ENCODE data around the gene SLC34A3.

The SLC34A3 gene

GRCh38 chr9:137264067-137264466 is 33.4 kb downstream of the SLC34A3 start:
- TF ChIP-seq CTCF (IDR thresholded peaks at IDR 0.05; ENCODE audit: control insufficient read depth, insufficient read depth, low read depth, low read length, missing control alignments) = no peak
- no peak overlapping the region for H3K4me3 ChIP-seq (ENCODE audit: control insufficient read depth, low read depth, low read length)
- no peak for DNase-seq (ENCODE audit: low read depth)

DNA sequence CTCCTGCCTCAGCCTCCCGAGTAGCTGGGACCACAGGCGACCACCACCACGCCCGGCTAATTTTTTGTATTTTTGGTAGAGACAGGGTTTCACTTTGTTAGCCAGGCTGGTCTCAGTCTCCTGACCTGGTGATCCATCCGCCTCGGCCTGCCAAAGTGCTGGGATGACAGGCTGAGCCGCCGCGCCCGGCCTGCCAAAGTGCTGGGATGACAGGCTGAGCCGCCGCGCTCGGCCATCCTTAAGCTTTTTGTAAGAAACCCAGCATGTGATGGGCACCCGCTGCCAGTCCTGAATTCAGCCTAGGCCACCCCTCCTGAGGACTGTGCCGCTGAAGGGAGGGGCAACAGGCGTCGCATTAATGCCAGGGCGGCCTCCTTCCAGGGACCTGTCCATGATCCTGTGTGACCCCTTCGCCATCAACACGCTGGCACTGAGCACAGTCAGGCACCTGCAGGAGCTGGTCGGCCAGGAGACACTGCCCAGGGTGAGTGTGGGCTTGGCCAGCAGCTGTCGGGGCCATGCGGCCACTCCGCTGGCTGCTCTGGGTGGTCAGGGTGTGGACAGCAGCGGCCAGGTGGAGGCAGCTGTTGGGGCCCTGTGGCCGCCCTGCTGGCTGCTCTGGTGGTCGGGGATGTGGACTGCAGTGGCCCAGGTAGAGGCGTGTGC is 34.9 kb downstream of the SLC34A3 start:
- DNase-seq (ENCODE audit: low read depth) = no peak
- no peak for TF ChIP-seq CTCF (IDR thresholded peaks at IDR 0.05; ENCODE audit: control insufficient read depth, insufficient read depth, low read depth, low read length, missing control alignments)
- H3K4me3 ChIP-seq (ENCODE audit: control insufficient read depth, low read depth, low read length) = no peak overlapping the region

DNA sequence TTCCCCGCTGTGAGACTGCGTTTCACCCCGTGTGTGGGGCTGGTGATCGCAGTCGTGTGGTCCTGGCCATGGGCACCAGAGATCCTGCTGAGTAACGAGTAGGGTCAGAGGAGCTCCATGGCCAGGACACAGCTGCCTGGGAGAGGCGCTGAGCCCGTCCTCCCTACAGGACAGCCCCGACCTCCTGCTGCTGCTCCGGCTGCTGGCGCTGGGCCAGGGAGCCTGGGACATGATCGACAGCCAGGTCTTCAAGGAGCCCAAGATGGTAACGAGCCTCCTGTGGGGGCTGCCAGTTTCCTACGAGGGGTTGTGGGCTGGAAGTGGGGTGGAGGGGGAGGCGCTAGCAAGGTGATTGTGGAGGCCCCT is 35.4 kb downstream of the SLC34A3 start:
- no peak for DNase-seq (ENCODE audit: low read depth)
- no peak for TF ChIP-seq CTCF (IDR thresholded peaks at IDR 0.05; ENCODE audit: control insufficient read depth, insufficient read depth, low read depth, low read length, missing control alignments)
- H3K4me3 ChIP-seq (ENCODE audit: control insufficient read depth, low read depth, low read length) = no peak overlapping the region

DNA sequence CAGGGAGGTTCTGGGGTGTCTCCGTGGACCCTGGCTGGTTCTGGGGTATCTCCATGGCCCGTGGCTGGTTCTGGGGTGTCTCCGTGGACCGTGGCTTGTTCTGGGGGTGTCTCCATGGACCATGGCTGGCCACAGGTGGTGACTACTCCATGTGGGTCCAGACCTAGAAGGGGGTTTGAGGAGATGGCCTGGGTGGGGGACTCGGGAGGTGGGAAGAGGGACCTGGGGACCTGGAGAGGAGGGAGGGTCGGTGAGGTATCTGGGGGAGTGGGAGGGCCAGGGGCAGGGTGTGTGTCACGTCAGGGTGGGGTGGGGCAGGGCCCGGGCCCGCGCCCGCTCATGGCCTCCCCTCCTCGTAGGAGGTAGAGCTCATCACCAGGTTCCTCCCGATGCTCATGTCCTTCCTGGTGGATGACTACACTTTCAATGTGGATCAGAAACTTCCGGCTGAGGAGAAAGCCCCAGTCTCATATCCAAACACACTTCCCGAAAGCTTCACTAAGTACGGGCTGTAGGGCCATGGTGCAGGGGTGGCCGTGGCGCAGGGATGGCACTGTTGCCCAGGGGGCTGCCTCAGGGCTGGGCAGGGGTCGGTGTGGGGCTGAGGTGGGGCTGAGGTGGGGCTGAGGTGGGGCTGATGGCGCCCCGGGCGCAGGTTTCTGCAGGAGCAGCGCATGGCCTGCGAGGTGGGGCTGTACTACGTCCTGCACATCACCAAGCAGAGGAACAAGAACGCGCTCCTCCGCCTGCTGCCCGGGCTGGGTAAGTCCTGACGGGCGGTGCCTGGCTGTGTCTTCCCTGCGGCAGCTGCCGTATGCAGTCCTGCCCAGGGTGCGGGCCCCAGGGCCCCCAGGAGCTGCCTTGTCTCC is 36.1 kb downstream of the SLC34A3 start:
- no peak for DNase-seq (ENCODE audit: low read depth)
- TF ChIP-seq CTCF (IDR thresholded peaks at IDR 0.05; ENCODE audit: control insufficient read depth, insufficient read depth, low read depth, low read length, missing control alignments) = no peak
- no peak overlapping the region for H3K4me3 ChIP-seq (ENCODE audit: control insufficient read depth, low read depth, low read length)

DNA sequence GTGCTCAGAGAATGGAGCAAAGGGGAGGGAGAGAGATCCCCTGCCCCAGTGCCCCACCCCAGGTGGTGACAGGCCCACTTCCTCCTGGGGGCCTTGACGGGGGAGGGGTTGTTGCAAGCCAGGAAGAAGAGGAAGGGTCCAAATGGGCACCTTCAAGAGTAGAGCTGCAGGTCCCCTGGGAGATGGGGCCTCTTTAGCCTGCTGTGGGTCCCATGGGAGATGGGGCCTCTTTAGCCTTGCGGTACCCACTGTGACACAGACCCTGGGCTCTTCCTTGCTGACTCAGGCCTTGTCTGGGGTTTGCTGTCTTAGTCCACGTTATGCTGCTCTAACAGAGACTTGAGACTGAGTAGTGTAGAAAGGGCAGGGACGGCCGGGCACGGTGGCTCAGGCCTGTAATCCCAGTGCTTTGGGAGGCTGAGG is 37.2 kb downstream of the SLC34A3 start:
- no peak for DNase-seq (ENCODE audit: low read depth)
- H3K4me3 ChIP-seq (ENCODE audit: control insufficient read depth, low read depth, low read length) = no peak overlapping the region
- no peak for TF ChIP-seq CTCF (IDR thresholded peaks at IDR 0.05; ENCODE audit: control insufficient read depth, insufficient read depth, low read depth, low read length, missing control alignments)

- H3K4me3 ChIP-seq (ENCODE audit: control insufficient read depth, low read depth, low read length) = no peak overlapping the region
- no peak for TF ChIP-seq CTCF (IDR thresholded peaks at IDR 0.05; ENCODE audit: control insufficient read depth, insufficient read depth, low read depth, low read length, missing control alignments)
- no peak for DNase-seq (ENCODE audit: low read depth)
Measured at GRCh38 chr9:137268538-137269201, 38.0 kb downstream of the SLC34A3 start.

Measured in AG09309 (cell line).